Stimulated activated CD4-positive, alpha-beta T cell treated with anti-CD3 and anti-CD28 coated beads, Interleukin-1b, Interleukin-23, amount 100 ng/mL, for 1 hour (primary cell): ENCODE measurements around the gene RTF1.
"Not testable (repeated sequence)": the region's sequence is repeated elsewhere in the genome, so short reads cannot be mapped to it uniquely, and the experiment has no call there.

Experiments used
- DNase-seq, 2 donors: peaks; one replicate each; pipeline ENCODE4 v3.0.0-alpha.2; 2020; ENCODE audit warnings: low read depth in 2 of 2

RTF1 gene

DNA sequence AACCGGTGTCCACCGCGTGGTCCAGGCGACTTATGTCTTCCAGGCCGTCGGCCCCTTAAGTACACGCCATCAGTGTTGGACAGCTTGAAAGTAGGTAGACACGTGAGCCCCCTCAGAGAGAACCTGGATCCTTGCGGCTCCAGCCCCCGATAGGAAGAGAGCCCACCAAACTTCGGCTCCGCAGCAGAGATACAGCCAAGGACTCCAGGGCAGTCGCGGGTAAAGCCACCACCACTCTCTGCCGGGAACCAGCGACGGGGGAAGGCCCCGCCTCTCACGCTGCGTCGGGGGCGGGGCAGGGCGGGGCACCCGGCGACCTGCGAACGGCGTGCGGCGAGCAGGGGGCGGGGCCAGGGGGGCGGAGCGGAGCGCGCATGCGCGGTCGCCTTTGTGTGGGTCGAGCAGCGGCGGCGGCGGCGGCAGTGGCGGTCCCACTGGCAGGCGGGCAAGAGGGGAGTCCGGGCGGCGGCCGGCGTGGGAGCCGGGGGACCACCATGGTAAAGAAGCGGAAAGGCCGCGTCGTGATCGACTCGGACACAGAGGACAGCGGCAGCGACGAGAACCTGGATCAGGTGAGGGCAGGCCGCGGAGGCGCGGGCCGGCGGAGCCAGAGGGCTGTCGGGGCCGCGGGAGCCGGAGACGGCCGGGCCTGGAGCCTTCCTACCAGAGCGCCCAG lies at the start of gene RTF1:
Gene RTF1 (plus strand): TSS at position 354 of the 676 bp plus-strand sequence. CDS start 21 bp downstream, at position 375.
- peak; percentile 92 to 98 for DNase-seq

DNA sequence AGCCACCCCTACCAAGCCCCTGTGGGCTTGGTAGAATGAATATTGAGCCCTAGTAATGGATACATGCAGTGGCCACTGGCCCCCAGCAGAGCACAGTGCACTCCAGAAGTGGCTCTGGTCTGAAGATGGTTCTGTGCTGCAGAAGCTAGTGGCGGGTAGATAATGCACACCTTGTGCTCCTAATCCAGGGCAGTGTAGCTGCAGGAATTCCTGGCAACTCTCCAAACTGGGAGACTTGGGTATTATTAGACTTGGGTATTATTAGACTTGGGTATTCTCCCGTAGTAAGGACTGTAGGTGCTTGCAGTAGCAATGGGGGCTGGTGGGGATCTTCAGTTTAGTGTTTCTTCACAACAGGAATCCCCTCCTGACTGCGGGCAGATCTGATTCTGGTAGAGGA lies 49.5 kb upstream of the RTF1 start:
- DNase-seq: no peak

DNA sequence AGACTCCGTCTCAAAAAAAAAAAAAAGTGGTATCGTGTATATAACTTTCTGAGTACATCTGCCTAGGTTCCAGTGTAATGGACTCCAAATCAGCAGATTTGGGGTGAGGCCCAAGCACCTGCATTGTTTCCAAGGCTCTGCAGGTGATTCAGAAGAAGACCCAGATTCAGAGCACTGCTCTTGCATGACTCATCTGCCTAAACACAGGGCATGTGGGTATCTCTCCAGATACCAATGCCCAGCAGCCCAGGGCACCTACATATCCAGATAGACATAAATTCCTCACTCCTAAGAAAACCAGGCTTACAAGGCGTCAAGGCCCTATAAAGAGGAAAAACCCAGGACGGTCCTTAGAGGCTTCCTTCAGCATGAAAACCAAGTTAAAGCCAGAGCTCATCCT lies 38.9 kb upstream of the RTF1 start:
- DNase-seq: no peak

DNA sequence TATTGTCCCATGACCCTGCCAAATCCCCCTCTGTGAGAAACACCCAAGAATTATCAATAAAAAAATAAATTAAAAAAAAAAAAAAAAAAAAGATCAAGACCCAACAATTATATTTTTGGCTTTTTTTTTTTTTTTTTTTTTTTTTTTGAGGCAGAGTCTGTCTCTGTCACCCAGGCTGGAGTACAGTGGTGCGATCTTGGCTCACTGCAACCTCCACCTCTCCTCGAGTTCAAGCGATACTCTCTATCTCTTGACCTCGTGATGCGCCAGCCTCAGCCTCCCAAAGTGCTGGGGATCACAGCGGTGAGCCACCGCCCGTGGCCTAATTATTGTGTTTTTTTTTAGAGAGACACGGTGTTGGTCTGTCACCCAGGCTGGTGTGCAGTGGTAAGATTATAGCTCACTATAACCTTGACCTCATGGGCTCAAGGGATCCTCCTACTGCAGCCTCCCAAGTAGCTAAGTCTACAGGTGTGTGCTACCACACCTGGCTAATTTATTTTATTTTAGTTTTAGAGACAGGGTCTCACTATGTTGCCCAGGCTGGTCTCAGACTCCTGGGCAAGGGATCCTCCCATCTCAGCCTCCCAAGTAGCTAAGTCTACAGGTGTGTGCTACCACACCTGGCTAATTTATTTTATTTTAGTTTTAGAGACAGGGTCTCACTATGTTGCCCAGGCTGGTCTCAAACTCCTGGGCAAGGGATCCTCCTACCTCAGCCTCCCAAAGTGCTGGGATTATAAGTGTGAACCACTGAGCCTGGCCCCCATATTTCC lies 32.7 kb upstream of the RTF1 start:
- DNase-seq: not testable (repeated sequence)

DNA sequence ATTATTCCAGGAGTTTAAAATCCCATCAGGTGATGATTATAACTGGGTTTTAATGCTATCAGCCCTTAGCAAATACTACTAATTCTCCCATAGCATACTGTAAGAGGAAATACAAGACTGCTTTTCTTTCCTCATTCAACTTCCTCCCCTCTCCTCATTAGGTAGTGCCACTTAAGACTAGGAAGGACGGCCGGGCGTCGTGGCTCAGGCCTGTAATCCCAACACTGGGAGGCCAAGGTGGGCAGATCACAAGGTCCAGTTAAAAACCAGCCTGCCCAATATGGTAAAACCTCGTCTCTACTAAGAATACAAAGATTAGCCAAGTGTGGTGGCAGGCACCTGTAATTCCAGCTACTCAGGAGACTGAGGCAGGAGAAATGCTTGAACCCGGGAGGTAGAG lies 29.2 kb upstream of the RTF1 start:
- no peak for DNase-seq

DNA sequence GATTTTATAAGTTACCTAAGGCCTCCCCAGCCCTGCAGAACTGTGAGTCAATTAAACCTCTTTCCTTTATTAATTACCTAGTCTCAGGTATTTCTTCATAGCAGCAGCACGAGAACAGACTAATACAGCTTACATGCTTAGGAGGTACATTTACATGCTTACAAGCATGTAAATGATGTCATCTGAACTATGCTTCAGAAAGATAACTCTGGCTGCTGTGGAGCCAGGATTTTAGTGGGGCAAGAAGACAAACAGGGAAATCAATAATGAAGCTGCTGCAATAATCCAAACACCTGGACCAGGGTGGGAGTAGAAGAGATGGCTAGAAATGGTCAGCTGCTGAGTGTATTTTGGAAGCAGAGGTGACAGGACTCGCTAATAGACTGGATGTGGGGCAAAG lies 24.2 kb upstream of the RTF1 start:
- no peak for DNase-seq

DNA sequence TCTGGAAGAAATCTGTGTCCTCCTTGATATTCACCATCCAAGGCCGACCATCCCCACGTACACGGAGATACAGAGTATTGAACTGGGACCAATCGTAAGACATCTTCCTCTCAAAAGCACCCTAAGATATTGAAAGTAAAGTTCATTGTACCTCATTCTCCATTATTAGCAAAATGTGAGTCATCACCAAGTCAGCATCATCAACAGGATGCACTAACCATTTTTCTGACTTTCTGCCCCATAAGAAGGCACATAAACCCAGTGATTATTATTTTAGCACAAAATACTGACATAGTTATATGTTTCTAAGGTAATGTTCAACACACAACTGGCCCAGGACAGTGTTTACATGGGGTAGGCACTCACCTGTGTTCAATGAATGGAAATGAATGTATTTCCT lies 22.0 kb upstream of the RTF1 start:
- no peak for DNase-seq

DNA sequence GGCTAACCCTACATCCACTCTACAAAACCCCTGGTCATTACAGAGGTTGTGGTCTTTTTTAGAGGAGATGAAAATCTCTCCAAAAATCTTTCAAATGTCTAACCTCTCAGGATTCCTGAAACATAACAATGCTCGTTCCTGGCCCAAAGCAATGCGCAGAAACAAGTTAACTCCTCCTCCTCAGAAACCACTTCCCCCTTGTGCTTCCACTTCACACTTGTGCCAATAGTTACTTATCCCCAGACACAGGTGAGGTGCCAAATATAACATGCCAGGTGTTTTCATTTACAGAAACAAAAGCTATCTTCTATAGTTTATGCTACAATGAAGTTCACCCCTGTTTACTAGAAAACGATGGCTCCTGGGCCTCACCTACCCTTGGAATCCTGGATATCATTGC lies 20.8 kb upstream of the RTF1 start:
- DNase-seq: no peak

DNA sequence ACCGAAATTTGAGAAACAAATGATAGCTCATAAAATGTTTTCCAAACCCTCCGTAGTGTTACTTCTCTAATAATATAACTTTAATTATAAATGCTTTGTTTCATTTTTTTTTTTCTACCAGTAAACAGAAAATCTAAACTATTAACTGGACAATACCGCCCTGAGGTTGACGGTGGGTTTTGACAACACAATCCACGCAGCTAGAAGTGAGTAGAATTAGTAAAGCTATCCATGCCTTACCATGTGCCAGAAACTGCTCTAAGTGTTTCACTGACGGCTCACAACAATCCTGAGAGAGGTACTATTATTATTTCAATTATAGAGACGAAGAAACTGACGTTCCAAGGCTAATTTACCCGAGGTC lies 15.0 kb upstream of the RTF1 start:
- no peak for DNase-seq

DNA sequence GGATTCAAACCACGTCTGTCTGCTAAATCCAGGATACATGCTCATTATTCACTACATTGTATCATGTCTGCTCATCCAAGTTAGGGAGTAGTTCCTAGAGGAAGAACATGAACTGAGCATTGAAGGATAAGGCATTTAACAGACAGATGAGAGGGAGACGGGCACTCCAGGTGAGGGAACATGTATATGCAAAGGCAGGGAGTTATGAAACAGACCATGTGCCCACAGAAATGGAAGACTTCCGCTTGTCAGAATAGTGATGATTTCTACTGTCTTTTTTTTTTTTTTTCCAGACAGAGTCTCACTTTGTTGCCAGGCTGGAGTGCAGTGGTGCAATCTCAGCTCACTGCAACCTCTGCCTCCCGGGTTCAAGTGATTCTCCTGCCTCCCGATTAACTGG lies 9.6 kb upstream of the RTF1 start:
- DNase-seq: no peak

DNA sequence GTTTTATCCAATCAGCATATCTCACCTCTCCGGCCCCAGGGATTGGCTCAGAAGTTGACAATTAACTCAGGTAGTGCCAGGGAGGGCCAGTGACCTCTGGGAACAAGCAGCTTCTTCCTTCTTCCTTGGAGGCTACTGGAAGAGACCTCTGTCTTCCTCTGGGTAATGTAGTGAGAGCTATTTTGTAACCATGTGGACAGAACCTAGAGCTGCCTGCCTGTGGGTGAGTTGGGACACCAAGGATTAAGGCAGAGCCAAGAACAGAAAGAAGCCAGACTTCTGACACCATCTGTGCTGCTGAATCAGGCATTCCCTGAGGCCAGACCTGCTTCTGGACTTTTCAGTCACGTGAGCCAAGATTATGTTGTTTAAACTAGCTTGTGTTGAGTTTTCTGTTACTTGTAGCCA lies 8.7 kb upstream of the RTF1 start:
- DNase-seq: no peak

DNA sequence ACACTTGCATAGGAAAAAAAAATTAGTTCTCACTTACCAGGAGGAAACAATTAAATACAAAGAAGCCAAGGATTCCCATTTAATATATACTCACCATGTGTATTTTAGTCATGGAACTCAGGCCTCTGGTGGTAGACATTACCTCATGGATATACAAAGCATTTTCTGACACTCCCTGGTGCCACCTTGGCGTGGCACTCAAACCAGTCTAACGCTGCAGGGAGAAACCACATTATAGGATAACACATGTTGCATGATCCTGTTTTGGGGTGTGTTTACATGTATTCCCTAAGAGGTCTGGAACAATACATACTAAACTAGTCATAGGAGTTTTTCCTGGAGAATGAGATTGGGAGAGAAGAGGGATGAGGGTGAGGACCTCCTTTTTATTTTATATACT lies 5.9 kb upstream of the RTF1 start:
- no peak for DNase-seq

DNA sequence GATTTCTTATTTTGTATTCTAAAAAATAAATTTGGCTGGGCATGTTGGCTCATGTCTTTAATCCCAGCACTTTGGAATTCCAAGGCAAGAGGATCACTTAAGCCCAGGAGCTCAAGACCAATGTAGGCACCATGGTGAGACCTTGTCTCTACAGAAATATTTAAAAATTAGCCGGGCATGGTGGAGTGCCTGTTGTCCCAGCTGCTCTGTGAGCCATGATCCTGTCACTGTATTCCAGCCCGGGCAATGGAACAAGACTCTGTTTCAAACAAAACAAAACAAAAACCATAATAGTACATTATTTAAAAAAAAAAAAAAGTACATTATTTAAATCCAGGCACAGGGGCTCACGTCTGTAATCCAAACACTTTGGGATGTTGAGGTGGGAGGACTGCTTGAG lies 5.5 kb upstream of the RTF1 start:
- no peak for DNase-seq

DNA sequence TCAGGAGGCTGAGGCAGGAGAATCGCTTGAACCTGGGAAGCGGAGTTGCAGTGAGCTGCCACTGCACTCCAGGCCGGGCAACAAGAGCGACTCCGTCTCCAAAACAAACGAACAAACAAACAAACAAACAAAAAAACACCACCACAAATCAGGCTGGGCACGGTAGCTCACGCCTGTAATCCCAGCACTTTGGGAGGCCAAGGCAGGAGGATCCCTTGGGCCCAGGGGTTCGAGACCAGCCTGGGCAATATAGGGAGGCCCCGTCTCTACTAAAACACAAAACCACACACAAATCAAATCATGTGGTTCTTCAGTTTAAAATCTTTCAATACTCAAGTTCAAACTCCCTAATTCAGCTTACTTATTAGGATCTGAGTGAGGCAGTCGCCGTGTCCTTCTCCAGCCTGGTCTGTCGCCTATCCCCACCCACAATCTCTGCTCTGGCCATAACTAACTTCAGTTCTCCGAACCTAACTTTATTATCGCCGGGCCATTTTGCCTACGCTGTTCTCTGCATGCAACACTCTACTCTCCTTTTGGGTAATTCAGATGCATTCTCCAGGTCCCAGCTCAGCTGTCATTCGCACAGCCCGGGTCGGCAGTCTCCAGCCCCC lies 660 bp upstream of the RTF1 start:
- no peak for DNase-seq

DNA sequence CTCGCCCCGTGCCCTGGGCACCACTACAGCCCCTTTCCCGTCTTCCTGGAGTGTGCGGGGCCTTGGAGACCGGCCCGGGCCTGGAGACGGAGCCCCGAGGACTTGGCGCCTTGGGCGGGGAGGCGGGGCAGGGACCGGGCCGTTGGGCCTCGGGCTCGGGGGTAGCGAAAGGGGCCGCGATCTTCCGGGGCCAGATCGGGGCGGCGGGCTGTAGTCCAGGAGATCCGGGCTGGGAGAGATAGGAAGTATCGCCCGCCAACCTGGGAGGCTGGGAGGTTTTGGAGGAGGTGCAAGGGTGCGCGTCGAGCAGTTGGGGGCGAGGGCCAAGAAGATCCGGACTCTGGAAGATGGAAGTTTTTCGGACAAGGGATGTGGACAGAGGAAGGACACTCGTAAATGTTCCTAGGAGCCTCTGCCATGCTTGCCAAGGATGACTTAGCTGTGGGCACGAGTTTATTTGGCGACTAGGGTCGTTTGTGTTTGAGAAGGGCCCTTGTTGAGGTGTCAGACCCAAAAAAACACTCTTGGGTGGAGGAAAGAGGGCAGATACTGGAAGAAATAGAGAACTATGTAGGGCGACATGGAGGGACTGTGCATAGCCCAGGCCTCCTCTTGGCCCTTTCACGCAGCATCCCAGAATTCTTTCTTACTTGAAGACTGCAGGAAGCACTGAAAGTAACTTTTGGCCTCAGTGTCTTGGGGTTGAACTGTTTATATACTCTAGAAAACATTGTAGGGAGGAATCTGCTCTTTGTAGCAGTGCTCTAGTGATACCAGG lies 712 bp downstream of the RTF1 start:
- DNase-seq: no peak

DNA sequence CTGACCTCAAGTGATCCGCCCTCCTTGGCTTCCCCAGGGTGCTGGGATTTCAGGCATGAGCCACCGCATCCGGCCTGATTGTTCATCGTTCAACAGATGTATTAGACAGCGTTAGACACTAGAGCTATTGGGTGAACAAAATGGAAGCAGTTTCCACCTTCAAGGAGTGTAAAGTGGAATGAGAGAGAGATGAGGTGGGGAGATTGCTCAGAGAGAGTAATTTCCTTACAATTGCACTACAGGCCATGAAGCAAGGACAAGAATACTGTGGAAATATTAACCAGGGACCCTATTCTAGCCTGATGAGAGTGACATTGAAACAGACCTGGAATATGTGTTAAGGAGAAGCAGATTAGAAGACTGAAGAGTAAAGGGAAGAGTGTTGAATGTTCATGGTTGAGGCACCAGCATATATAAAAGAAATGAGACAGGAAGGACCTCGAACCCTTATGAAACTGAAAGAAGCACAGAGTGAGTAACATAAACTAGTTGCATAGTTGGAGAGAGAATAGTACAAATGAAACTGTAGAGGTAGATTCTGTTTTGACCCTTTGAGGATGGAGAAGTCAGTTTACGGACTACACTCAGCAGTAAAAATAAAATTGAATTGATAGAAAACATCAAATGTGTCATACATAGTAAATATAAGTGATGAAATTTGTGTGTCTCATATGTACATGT lies 7.2 kb downstream of the RTF1 start:
- no peak for DNase-seq

DNA sequence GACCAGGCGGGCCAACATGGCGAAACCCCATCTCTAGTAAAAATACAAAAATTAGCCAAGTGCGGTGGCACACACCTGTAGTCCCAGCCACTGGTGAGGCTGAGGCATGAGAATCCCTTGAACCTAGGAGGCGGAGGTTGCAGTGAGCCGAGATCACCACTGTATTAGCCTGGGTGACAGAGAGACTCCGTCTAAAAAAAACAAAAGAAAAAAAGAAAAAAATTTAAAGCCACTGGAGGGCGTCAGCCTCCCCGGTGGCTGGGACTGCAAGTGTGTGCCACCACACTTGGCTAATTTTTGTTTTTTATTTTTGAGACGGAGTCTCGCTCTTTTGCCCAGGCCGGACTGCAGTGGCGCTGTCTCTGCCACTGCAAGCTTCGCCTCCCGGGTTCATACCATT lies 7.9 kb downstream of the RTF1 start:
- no peak for DNase-seq

DNA sequence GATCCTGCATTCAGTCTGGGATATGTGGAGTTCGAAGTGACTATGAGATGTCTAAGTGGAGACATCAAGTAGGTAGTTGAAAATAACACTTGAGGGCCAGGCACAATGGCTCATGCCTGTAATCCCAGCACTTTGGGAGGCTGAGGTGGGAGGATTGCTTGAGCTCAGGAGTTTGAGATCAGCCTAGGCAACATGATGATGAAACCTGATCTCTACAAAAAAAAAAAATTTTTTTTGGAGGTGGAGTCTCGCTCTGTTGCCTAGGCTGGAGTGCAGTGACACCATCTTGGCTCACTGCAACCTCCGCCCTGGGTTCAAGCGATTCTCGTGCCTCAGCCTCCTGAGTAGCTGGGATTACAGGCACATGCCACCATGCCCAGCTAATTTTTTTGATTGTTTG lies 9.0 kb downstream of the RTF1 start:
- DNase-seq: not testable (repeated sequence)

DNA sequence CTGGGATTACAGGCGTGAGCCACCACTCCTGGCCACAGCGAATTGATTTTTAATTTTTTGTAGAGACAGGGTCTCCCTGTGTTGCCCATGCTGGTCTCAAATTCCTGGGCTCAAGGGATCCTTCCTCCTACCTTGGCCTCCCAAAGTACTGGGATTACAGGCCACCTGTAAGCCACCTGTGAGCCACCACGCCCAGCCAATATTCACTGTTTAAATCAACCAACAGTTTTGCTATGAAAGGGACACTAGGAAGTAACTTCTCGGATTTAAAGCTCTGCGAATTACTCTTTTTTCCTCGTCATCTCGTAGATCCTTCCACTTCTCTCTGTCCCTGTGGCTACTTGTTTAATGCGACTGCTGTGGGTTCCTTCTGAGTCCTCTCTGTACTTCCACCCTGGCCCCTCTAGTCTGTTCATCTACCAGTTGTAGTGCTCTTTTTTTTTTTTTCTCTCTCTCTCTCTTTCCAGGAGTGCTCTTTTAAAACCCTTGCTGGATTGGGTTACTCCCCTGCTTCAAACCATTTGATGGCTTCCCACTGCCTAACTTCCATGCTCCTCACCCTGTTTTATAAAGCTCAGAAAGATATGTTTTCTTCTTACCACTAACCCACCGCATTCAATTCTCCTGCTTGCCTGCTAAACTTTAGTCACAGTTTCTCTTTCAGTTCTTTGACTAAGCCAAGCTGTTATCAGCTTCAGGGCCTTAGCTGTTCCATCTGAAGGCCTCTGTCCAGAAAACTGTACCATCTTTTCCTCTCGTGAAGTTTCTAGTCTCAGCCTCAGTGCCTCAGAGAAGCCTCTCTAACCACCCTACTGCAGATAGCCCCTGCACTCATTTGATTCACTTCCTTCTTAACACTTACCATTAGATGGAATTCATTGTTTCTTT lies 12.4 kb downstream of the RTF1 start:
- DNase-seq: no peak

DNA sequence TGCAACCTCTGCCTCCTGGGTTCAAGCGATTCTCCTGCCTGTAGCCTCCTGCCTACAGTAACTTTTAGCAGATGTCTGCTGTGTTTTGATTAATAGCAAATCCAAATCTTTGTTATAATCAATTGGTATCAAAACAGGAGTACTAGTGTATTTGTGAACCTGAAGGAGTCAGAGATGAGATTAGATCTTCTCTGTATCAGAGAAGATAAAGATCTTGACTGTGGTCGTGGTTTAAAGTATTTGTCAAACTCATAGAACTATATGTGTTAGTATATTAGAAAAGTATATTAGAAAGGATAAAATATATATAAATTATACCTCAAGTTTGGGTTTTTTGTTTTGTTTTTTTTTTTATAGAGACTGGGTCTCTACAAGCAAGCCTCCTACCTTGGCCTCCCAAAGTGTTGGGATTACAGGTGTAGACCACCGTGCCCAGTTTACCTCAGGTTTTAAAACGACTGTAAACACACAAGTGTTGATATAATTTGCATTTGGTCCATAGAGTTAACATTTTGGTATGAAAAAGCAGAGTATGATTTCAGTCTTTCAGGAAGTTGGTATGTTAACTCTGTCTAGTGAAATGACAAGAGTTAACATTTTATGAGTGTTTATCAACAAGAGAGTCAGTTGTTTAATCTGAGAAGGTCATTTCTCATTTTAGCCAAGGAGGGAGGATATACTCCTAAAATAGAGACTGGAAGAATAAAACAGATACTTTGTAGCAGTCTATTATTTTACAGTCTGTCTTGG lies 18.3 kb downstream of the RTF1 start:
- no peak for DNase-seq
